H1 (cell line): ENCODE data around the gene CDH16. TPM values are rescaled to one million over a fixed set of nuclear protein-coding genes. Genes with fewer than 3 reads are reported as not detected.
A peak's percentile ranks its signal among the peaks of the same experiment; 100 is the strongest.

Experiments
- BACH1 ChIP-seq: IDR thresholded peaks from 2 replicates; pipeline ENCODE4 v1.6.1; 2012; ENCODE audit warnings: low read length, improper control_type of control experiment
- CREB1 ChIP-seq: IDR thresholded peaks from 2 replicates; pipeline ENCODE4 v1.6.1; 2012; ENCODE audit warnings: inconsistent platforms
- E2F6 ChIP-seq: IDR thresholded peaks from 2 replicates; pipeline ENCODE4 v1.6.1; 2012; ENCODE audit warnings: inconsistent platforms
- JUND ChIP-seq: IDR thresholded peaks from 2 replicates; pipeline ENCODE4 v1.6.1; 2011; ENCODE audit warnings: mild to moderate bottlenecking, improper control_type of control experiment, low read length
- SIN3A ChIP-seq, 2 experiments: IDR thresholded peaks in 1 of 2; conservative IDR thresholded peaks in 1 of 2; 2 replicates each; pipeline ENCODE4 v1.6.1; 2011 to 2012; ENCODE audit warnings: low read length in 2 of 2, improper control_type of control experiment in 1 of 2, low read depth in 1 of 2, mild to moderate bottlenecking in 1 of 2
- TBP ChIP-seq: IDR thresholded peaks from 2 replicates; pipeline ENCODE4 v1.6.1; 2011; ENCODE audit warnings: low read depth, low read length, improper control_type of control experiment
- polyA plus RNA-seq, 7 experiments: library from polyadenylated mRNA; depleted of rRNA in 3 of 7; stranded (reverse) in 5 of 7; unstranded in 2 of 7; fragments of >200 nt in 5 of 7; fragments of 200-250 nt in 2 of 7; gene quantifications; 1 replicate in 5 of 7; 2 replicates in 1 of 7; 4 replicates in 1 of 7; pipeline versions ENCODE4 v1.2.1 to v1.2.3, GENCODE V29; 2011 to 2013; ENCODE audit warnings: missing spikeins in 2 of 7, mixed read lengths in 2 of 7
- total RNA-seq: library from RNA; stranded (reverse); fragmentation: NEBNext Ultra II Directional; extraction: Animal tissue kit (Norgen Biotek cat#: 25700); gene quantifications from 2 replicates; pipeline ENCODE4 v1.2.1, GENCODE V29; 2021

The CDH16 gene
- total and polyA plus RNA-seq, 2 of the 8 experiments (the other 6 are each of a cell fraction or from before 2014, with no cell fraction given), result not detected

GRCh38 chr16:66894948-66895688, 23.6 kb downstream of the CDH16 start (continued):
- TF ChIP-seq E2F6 (no peak), BACH1 (no peak), CREB1 (no peak), SIN3A (conservative IDR thresholded peaks at IDR 0.05 in 1 of 2, IDR thresholded peaks at IDR 0.05 in 1 of 2; ENCODE audit: low read depth in 1 of 2, low read length in 2 of 2) (no peak), JUND (no peak), TBP (0 out of 2 replicates have a peak, but pooled peaks have one; percentile 24)
